ENCODE data around the gene PGRMC1.

Gene PGRMC1

DNA sequence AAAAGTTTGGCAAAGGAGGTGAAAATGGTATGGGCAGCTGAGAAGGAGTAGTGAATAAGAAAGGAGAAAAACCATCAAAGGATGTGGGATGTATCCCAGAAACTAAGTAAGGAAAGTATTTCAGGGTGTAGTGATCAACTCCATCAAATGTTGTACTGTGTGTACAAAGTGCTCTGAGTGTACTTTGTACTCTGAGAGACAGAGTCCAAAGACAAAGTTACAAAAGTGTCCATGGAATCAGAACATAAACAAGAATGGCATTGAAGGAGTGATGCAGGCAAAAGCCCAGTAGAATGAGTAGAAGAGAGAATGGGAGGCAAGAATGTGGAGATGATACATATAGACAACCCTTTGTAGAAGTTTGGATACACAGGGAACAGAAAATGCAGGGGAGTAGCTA, 12.3 kb upstream of the PGRMC1 start:
- no peak for DNase-seq
- H3K4me1 ChIP-seq (ENCODE audit: control insufficient read depth, insufficient read depth, low read depth, low read length) = no peaks in the 10 kb centered on the region
- H3K14ac ChIP-seq (ENCODE audit: low read length in 2 of 2) = no peak overlapping the region
- no peak overlapping the region for H2BK5ac ChIP-seq (ENCODE audit: low read depth, low read length, poor library complexity, severe bottlenecking)
- no peak overlapping the region for H4K91ac ChIP-seq (ENCODE audit: low read length)
- no peak overlapping the region for H3K4me3 ChIP-seq (ENCODE audit: insufficient read depth in 1 of 2, low read depth in 1 of 2, low read length in 2 of 2)
- no peak overlapping the region for H3K27ac ChIP-seq (ENCODE audit: low read length, poor library complexity, severe bottlenecking)
- H3K36me3 ChIP-seq (ENCODE audit: control insufficient read depth in 1 of 2, insufficient read depth in 2 of 2, low read depth in 1 of 2, low read length in 2 of 2) = no peaks in the 10 kb centered on the region
- no peak overlapping the region for H3K18ac ChIP-seq (ENCODE audit: low read depth in 1 of 2, low read length in 2 of 2)
- H3K9me3 ChIP-seq (ENCODE audit: control insufficient read depth, low read length) = no peaks in the 10 kb centered on the region
- no peak overlapping the region for H2BK15ac ChIP-seq (ENCODE audit: low read depth, poor library complexity, severe bottlenecking)
- no peak overlapping the region for H2BK12ac ChIP-seq (ENCODE audit: low read length in 2 of 2)
- no peak overlapping the region for H2AFZ ChIP-seq (ENCODE audit: low read depth, low read length)
- H3K4ac ChIP-seq (ENCODE audit: low read depth in 1 of 2, low read length in 2 of 2) = no peak overlapping the region
- no peak overlapping the region for H3K9ac ChIP-seq (ENCODE audit: low read length)
- H2BK120ac ChIP-seq (ENCODE audit: low read depth, low read length) = no peak overlapping the region
- H2AK5ac ChIP-seq (ENCODE audit: low read length, severe bottlenecking) = no peak overlapping the region
- no peaks in the 10 kb centered on the region for H3K79me1 ChIP-seq (replicated peaks; ENCODE audit: low read length, poor library complexity, severe bottlenecking)
- no peak overlapping the region for H3K4me2 ChIP-seq (ENCODE audit: low read length, poor library complexity, severe bottlenecking)
- no peak overlapping the region for H4K8ac ChIP-seq (ENCODE audit: low read length)
- H3K27me3 ChIP-seq (ENCODE audit: control insufficient read depth in 1 of 2, insufficient read depth in 1 of 2, low read length in 2 of 2) = peaks cover 0 to 38% of the 10 kb centered on the region in 2 experiments
- no peak overlapping the region for H3K23ac ChIP-seq (ENCODE audit: low read length in 2 of 2)

- H2AK5ac ChIP-seq (ENCODE audit: low read length, severe bottlenecking) = no peak overlapping the region
- H4K91ac ChIP-seq (ENCODE audit: low read length) = no peak overlapping the region
- H3K27ac ChIP-seq (ENCODE audit: low read length, poor library complexity, severe bottlenecking) = no peak overlapping the region
- H3K18ac ChIP-seq (ENCODE audit: low read depth in 1 of 2, low read length in 2 of 2) = no peak overlapping the region
- H3K4me1 ChIP-seq (ENCODE audit: control insufficient read depth, insufficient read depth, low read depth, low read length) = peaks cover 2% of the 10 kb centered on the region
- no peak overlapping the region for H3K4ac ChIP-seq (ENCODE audit: low read depth in 1 of 2, low read length in 2 of 2)
- no peak overlapping the region for H2BK12ac ChIP-seq (ENCODE audit: low read length in 2 of 2)
- H2AFZ ChIP-seq (ENCODE audit: low read depth, low read length) = no peak overlapping the region
- H3K79me1 ChIP-seq (replicated peaks; ENCODE audit: low read length, poor library complexity, severe bottlenecking) = no peaks in the 10 kb centered on the region
- no peak overlapping the region for H3K14ac ChIP-seq (ENCODE audit: low read length in 2 of 2)
- H2BK15ac ChIP-seq (ENCODE audit: low read depth, poor library complexity, severe bottlenecking) = no peak overlapping the region
- H2BK120ac ChIP-seq (ENCODE audit: low read depth, low read length) = no peak overlapping the region
- no peaks in the 10 kb centered on the region for H3K9me3 ChIP-seq (ENCODE audit: control insufficient read depth, low read length)
- H3K9ac ChIP-seq (ENCODE audit: low read length) = no peak overlapping the region
- H3K4me2 ChIP-seq (ENCODE audit: low read length, poor library complexity, severe bottlenecking) = no peak overlapping the region
- no CpG with 5 or more reads among the region's 3 CpGs for WGBS
- H3K36me3 ChIP-seq (ENCODE audit: control insufficient read depth in 1 of 2, insufficient read depth in 2 of 2, low read depth in 1 of 2, low read length in 2 of 2) = no peaks in the 10 kb centered on the region
- H3K23ac ChIP-seq (ENCODE audit: low read length in 2 of 2) = no peak overlapping the region
- peaks cover 0 to 30% of the 10 kb centered on the region in 2 experiments for H3K27me3 ChIP-seq (ENCODE audit: control insufficient read depth in 1 of 2, insufficient read depth in 1 of 2, low read length in 2 of 2)
- no peak overlapping the region for H2BK5ac ChIP-seq (ENCODE audit: low read depth, low read length, poor library complexity, severe bottlenecking)
- no peak for DNase-seq
- no peak overlapping the region for H3K4me3 ChIP-seq (ENCODE audit: insufficient read depth in 1 of 2, low read depth in 1 of 2, low read length in 2 of 2)
- H4K8ac ChIP-seq (ENCODE audit: low read length) = no peak overlapping the region
Measured at GRCh38 chrX:119226446-119226845, 9.6 kb upstream of the PGRMC1 start.

DNA sequence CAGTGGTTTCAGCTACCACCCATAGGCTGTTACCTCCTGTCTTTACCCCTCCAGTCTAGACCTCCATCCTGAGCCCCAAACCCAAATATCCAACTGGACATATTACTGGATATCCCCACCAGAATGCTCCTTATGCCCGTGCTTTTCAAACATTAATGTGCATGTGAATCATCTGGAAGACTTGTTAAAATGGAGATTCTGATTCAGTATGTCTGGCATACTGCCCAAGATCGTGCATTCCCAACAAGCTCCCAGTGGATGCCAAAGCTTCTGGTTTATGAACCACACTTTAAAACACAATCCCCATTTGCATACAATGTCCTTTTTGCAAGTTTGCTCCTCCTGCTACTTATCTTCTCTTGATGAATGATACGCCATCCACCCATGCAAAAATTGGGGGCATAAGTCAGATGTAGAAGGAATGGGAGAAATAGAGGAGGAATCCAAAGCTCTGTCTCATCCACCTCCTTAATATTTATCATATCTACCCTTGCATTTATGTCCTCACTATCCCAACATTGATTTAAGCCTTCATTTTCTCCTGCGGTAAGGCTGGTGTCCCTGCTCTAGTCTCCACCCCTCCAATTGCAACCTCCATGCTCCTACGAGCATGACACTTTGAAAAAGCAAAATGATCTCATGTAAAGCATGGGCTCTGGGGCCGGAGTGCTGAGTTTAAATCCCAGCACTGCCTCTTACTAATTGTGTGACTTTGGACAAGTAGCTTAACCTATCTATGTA, 7.4 kb upstream of the PGRMC1 start:
- Histone ChIP-seq H3K4ac (ENCODE audit: low read depth in 1 of 2, low read length in 2 of 2) (no peak overlapping the region), H3K4me1 (ENCODE audit: control insufficient read depth, insufficient read depth, low read depth, low read length) (peaks cover 2% of the 10 kb centered on the region), H3K14ac (ENCODE audit: low read length in 2 of 2) (no peak overlapping the region), H3K4me3 (ENCODE audit: insufficient read depth in 1 of 2, low read depth in 1 of 2, low read length in 2 of 2) (peak overlapping the region in 1 of 2 experiments; percentile 26), H2BK120ac (ENCODE audit: low read depth, low read length) (no peak overlapping the region), H2AFZ (ENCODE audit: low read depth, low read length) (no peak overlapping the region), H3K4me2 (ENCODE audit: low read length, poor library complexity, severe bottlenecking) (no peak overlapping the region), H4K8ac (ENCODE audit: low read length) (no peak overlapping the region), H3K36me3 (ENCODE audit: control insufficient read depth in 1 of 2, insufficient read depth in 2 of 2, low read depth in 1 of 2, low read length in 2 of 2) (no peaks in the 10 kb centered on the region), H4K91ac (ENCODE audit: low read length) (no peak overlapping the region), H3K9ac (ENCODE audit: low read length) (peak overlapping the region; percentile 2), H3K79me1 (replicated peaks; ENCODE audit: low read length, poor library complexity, severe bottlenecking) (no peaks in the 10 kb centered on the region), H3K27ac (ENCODE audit: low read length, poor library complexity, severe bottlenecking) (no peak overlapping the region), H3K9me3 (ENCODE audit: control insufficient read depth, low read length) (no peaks in the 10 kb centered on the region), H3K18ac (ENCODE audit: low read depth in 1 of 2, low read length in 2 of 2) (no peak overlapping the region), H2AK5ac (ENCODE audit: low read length, severe bottlenecking) (no peak overlapping the region), H2BK5ac (ENCODE audit: low read depth, low read length, poor library complexity, severe bottlenecking) (no peak overlapping the region), H2BK15ac (ENCODE audit: low read depth, poor library complexity, severe bottlenecking) (no peak overlapping the region), H3K27me3 (ENCODE audit: control insufficient read depth in 1 of 2, insufficient read depth in 1 of 2, low read length in 2 of 2) (peaks cover 0 to 31% of the 10 kb centered on the region in 2 experiments), H3K23ac (ENCODE audit: low read length in 2 of 2) (no peak overlapping the region), H2BK12ac (ENCODE audit: low read length in 2 of 2) (no peak overlapping the region)
- WGBS = 88% methylated on average over 2 of the region's 6 CpGs
- peak; percentile 52 for DNase-seq

DNA sequence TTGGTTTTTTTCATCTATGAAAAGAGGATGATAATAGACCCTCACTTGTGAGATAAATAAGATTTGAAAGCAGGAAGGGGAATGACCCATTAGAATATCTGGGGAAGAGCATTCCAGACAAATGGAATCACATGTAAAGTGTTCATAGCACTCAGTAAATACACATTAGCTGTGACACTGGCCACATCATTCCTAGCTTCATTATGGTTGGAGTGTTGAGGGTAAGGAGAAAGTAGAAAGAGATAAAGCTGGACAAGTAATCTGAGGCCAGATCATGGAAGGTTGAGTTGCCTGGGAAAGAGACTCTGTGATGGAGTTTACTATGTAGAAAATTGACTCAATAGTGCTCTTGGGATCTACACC, 6.9 kb upstream of the PGRMC1 start:
- H3K27me3 ChIP-seq (ENCODE audit: control insufficient read depth in 1 of 2, insufficient read depth in 1 of 2, low read length in 2 of 2) = peaks cover 0 to 28% of the 10 kb centered on the region in 2 experiments
- peak overlapping the region; percentile 2 for H3K9ac ChIP-seq (ENCODE audit: low read length)
- DNase-seq = no peak
- no peaks in the 10 kb centered on the region for H3K79me1 ChIP-seq (replicated peaks; ENCODE audit: low read length, poor library complexity, severe bottlenecking)
- peak overlapping the region in 1 of 2 experiments; percentile 26 for H3K4me3 ChIP-seq (ENCODE audit: insufficient read depth in 1 of 2, low read depth in 1 of 2, low read length in 2 of 2)
- H3K4me1 ChIP-seq (ENCODE audit: control insufficient read depth, insufficient read depth, low read depth, low read length) = peaks cover 2% of the 10 kb centered on the region
- H3K36me3 ChIP-seq (ENCODE audit: control insufficient read depth in 1 of 2, insufficient read depth in 2 of 2, low read depth in 1 of 2, low read length in 2 of 2) = no peaks in the 10 kb centered on the region
- H3K14ac ChIP-seq (ENCODE audit: low read length in 2 of 2) = no peak overlapping the region
- H3K9me3 ChIP-seq (ENCODE audit: control insufficient read depth, low read length) = no peaks in the 10 kb centered on the region
- H2BK12ac ChIP-seq (ENCODE audit: low read length in 2 of 2) = no peak overlapping the region
- H3K4me2 ChIP-seq (ENCODE audit: low read length, poor library complexity, severe bottlenecking) = no peak overlapping the region
- no peak overlapping the region for H3K18ac ChIP-seq (ENCODE audit: low read depth in 1 of 2, low read length in 2 of 2)
- H2BK15ac ChIP-seq (ENCODE audit: low read depth, poor library complexity, severe bottlenecking) = no peak overlapping the region
- no peak overlapping the region for H4K8ac ChIP-seq (ENCODE audit: low read length)
- no peak overlapping the region for H3K23ac ChIP-seq (ENCODE audit: low read length in 2 of 2)
- no peak overlapping the region for H3K4ac ChIP-seq (ENCODE audit: low read depth in 1 of 2, low read length in 2 of 2)
- H2AFZ ChIP-seq (ENCODE audit: low read depth, low read length) = no peak overlapping the region
- no peak overlapping the region for H4K91ac ChIP-seq (ENCODE audit: low read length)
- no peak overlapping the region for H2BK120ac ChIP-seq (ENCODE audit: low read depth, low read length)
- no peak overlapping the region for H3K27ac ChIP-seq (ENCODE audit: low read length, poor library complexity, severe bottlenecking)
- no peak overlapping the region for H2BK5ac ChIP-seq (ENCODE audit: low read depth, low read length, poor library complexity, severe bottlenecking)
- H2AK5ac ChIP-seq (ENCODE audit: low read length, severe bottlenecking) = no peak overlapping the region
